SH-SY5Y (cell line): ENCODE results near the gene CAMTA1.

Experiments
- GATA2 ChIP-seq: IDR thresholded peaks from 2 replicates; pipeline ENCODE4 v1.6.1; 2011; ENCODE audit warnings: mild to moderate bottlenecking, low read depth, low read length
- GATA3 ChIP-seq: IDR thresholded peaks from 2 replicates; pipeline ENCODE4 v1.6.1; 2011; ENCODE audit warnings: low read depth, mild to moderate bottlenecking, low read length, moderate library complexity

Gene CAMTA1

DNA sequence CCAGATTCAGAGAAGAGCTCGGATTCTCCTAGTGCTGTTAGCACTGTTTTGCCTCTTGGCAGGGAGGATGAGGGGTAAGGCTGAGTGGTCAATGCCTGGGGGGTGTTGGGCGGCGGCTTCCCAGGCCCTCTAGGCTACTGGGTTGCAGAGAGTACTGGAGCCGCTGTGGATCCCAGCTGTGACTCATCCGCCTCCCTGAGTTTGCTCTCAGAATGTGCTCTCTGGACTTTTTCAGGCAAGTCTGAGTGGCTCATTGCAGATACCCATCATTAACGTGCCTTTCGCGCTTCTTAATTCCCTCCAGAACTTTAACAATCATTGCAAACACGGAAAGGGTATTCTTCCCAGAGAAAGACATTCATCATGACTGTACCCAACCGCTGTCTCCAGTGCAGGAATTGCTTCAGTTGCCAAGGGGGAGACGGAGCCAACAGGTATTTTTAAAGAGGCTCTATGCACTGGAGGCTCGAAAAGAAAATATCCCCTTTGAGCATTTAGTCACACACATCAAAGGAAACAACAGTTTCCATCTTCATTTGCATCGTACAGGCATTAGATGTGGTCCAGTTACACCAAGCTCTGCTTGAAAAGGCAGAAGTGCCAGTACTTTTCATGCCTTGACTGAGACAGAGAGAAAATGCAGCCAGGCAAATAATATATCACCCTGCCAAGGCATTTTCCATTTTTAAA is 14.4 kb upstream of the CAMTA1 start:
- no peak for TF ChIP-seq GATA3
- TF ChIP-seq GATA2 = no peak

DNA sequence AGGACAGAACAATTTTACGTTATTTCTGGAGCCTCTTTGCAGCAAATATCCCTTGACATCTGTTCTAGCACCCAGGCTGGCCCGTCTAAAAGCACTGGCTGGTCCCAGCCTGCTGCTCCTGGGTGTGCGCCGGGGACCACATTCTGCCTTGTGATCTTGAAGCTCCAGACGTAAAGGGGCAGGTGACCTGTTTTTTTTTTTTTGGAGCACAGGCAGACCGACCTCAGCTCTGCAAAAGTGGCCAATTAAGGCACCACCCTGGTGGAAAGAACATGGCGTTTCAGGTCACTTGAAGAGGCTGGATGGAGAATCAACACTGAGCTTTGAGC is 13.8 kb upstream of the CAMTA1 start:
- TF ChIP-seq GATA2 (no peak), GATA3 (no peak)

DNA sequence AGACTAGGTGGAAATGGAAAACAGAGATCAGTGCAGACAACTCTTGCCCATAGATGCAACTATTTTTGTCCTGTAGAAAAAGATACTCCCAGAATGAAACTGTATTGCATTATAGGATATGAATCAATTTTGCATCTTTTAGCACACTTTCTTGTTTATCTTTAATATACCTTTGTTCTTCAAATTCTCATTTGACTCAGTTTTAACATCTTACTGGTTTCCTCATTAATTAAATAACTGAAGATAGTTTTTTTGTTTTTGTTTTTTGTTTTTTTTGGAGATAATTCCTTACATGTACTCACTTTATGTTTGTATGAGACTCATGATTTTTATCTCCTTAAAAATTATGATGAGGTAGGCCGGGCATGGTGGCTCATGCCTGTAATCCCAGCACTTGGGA is 10.9 kb upstream of the CAMTA1 start:
- no peak for TF ChIP-seq GATA2
- no peak for TF ChIP-seq GATA3

DNA sequence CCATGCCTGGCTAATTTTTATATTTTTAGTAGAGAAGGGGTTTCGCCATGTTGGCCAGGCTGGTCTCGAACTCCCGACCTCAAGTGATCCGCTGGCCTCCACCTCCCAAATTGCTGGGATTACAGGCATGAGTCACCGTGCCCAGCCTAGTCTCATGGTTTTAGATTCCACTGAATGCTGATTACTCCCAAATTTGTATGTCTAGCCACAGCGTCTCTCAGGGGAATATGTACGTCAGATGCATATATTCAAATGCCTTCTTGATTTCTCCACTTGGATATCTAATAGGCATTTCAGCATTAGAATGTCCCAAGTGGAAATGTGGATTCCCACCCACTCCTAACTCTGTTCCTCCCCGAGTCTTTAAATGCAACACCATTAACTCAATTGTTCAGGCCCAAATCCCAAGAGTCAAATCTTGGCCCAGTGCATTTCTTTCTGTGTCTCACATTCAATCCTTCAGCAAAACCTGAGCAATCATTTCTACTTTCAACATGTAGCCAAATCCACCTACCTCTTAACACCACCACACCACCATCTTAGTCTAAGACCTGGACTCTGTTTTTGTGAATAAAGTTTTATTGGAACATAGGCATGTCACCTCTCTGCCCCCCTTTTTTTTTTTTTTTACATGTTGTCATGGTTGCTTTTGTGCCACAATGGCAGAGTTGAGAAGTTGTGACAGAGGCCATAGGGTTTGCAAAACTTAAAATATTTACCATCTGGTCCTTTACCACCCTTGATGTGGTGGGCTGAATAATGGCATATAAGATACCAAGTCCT is 9.8 kb upstream of the CAMTA1 start:
- no peak for TF ChIP-seq GATA3
- TF ChIP-seq GATA2 = no peak

DNA sequence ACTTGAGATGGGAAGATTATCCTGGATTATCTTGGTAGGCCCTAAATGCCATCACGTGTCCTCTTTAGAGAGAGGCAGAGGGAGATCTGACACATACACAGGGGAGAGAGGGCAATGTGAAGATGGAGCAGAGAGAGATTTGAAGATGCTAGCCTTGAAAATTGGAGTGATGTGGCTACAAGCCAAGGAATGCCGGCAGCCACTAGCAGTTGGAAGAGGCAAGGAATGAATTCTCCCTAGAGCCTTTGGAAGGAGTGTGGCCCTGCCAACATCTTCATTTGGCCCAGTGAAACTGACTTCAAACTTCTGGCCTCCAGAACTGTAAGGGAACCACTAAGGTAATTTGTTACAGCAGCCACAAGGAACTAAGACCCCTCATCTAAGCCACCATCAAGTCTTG is 8.9 kb upstream of the CAMTA1 start:
- TF ChIP-seq GATA2 (no peak), GATA3 (no peak)

DNA sequence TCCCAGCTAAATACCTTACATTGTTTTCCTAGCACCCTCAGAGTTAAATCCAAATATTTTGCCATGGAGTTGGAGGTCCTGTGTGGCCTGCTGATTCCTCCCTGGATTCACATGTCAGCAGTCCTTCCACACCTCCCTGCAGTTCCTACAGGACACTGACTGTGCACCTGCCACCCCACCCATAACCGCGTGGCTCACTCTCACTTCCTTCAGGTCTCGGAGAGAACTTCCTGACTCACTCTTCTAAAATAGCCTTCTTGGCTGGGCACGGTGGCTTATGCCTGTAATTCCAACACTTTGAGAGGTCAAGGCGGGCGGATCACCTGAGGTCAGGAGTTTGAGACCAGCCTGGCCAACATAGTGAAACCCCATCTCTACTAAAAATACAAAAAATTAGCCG is 8.4 kb upstream of the CAMTA1 start:
- TF ChIP-seq GATA3 (no peak), GATA2 (no peak)

DNA sequence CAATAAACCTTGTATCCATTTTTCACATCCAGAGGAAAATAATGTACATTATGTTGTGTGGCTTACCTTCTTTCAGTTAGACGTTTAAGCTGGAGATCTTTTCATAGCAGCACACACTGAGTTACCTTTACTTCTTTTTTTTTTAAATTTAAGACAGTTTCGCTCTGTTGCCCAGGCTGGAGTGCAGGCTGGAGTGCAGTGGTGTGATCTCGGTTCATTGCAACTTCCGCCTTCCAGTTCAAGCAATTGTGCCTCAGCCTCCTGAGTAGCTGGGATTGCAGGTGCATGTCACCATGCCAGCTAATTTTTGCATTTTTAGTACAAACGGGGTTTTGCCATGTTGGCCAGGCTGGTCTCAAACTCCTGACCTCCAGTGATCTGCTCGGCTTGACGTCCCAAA is 7.4 kb upstream of the CAMTA1 start:
- TF ChIP-seq GATA2 (no peak), GATA3 (no peak)

DNA sequence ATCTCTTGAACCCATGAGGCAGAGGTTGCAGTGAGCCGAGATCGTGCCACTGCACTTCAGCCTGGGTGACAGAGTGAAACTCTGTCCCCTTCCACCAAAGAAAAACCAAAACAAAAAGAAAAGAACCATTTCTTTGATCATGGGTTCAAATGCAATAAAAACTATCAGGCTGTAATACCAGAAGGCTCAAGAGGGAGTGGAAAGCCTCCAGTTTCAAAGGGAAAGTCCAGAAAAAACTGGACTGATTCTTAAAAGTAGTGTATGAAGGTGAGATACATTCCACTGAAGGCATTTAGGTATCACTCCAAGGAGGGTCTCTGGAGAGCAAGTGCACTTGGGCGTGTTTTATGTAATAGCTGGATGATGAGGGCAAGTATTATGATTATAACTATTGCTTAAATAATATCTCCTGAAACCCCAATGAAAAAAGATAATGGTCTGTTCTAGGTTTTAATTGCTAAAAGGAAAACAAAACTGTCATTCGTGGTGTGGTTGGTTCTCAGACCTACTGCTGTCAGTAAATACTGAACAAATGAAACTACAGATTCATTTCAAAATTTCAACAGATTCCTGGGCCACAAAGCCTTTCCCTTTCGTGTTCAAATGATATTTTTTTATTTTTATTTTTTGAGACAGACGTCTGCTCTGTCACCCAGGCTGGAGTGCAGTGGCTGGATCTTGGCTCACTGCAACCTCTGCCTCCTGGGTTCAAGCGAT is 6.0 kb upstream of the CAMTA1 start:
- TF ChIP-seq GATA3 (no peak), GATA2 (no peak)

DNA sequence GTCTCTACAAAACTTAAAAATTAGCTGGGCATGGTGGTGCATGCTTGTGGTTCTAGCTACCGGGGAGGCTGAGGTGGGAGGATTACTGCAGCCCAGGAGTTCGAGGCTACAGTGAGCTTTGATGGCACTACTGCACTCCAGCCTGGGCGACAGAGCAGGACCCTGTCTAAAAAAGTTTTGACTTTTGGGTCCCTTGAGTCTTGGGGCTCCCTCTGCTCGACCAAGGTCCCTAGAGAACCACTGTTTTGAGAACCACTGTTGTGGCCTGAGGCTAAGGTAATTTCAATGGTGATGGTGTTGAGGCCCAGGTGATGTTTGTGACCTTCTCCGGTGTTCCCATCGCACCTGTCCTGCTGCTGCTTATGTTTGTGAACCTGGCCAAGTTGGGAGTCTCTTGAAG is 3.1 kb upstream of the CAMTA1 start:
- TF ChIP-seq GATA3 (no peak), GATA2 (no peak)

DNA sequence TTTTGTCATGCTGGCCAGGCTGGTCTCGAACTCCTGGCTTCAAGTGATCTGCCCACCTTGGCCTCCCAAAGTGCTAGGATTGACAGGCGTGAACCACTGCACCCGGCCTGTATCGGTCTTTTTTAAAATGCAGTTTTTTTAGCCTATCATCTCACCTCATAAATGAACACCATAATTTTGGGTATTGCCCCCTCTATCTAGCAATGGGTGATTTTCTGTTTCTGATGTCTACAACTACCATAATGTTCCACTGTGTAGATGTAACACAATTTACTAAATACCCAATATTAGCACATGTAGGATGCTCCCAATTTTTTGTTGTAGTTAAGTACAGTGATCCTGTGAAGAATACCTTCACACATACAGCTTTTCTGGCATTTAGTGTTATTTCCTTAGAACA is 2.0 kb upstream of the CAMTA1 start:
- no peak for TF ChIP-seq GATA2
- no peak for TF ChIP-seq GATA3

DNA sequence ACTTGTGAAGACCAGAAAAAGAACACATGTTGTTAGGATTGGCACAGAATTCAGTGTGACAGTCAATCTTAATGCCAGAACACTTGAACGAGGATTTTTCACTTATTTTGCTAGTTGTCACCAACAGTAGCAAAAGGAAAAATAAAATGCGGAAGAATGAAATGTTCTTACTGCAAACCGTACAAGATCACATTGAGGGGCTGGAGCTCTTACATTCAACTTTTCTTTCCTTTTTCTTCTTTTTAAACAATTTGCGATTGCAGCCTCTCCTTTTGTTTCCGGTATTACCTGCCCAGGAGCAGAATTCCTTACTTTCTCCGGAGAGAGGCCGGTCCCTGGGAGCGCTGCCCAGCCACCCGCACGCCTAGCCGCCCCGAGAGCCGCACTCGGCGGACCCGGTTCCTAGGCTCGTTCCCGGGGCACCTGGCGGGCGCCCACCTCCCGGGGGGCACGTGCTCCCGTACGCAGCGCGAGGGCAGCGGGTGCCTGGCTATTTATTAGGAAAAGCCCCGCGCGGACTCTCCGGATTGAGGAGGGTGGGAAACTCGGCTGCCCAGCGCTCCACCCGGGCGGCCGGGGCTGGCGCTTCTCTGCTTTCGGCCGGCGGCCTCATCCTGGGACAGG is 1.2 kb upstream of the CAMTA1 start:
- TF ChIP-seq GATA2 (no peak), GATA3 (no peak)

DNA sequence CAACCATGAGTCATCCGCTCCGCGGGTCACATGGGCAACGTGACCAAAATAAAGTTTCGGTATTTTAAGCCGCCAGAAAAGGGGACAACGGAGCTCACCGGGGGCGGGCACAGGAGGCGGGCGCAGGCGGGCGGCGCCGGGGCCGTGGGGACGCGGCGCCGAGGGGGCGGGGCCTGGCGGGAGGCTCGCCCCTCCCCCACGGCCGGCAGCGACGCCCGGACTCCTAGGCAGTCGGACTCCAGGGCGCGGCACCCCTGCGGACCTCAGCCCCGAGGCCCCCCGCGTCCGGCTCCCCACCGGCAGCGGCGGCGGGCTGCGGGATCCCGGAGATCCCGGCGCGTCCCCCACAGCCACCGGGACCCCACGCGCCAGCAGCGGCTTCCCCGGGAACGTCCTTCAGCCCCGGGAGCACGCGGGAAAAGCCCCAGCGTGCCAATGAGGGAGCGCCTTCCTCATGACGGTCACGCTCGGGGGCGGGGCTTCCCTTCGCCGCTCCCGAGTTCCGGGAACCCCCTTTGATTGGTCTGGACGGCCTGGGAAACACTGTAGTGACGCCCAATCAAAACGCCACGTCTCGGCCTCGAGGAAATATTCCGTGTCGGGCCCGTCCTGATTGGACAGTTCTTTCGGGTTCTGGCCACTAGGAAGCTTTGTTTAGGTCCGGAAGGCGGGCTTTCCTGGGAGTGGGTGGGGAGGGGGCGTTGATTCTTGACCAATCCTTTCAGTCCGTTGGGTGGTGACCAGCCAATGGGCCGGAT is 515 bp upstream of the CAMTA1 start:
- TF ChIP-seq GATA2 (no peak), GATA3 (no peak)

DNA sequence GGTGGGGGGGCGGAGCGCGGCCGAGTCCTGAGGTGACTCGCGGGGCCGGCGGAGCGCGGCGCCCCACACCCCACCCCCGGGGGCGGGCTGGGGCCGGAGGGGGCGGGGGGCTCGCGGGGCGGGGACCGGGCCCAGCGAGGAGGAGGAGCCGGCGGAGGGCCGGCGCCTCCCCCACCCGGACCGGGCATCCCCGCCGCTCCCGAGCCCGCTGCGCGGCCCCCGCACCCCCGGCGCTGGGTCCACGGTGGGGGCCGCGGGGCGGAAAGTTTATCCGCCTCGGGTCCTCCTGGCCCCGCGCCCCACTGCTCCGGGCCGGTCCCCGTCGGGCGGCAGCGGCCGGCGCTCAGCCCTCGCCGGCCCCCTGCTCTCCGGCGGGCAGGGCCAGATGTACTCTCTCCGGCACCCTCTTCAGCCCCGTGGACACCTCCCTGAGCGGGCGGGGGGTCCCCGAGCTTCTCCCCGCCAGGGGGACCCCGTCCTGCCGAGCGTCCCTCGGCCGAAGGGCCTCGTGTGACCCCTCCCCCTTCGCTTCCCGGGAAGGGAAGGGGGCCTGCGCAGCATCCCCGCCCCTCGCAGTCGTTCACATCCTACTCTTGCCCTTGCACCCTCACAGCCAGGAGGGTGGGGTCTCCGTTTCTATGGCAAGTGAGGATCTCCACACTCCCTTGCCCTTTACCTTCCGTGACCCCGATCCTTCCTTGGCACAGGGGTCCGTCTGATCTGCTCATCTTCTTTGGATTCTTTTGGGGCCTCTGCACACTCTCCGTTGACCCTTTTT is 663 bp downstream of the CAMTA1 start:
- TF ChIP-seq GATA3 = no peak

DNA sequence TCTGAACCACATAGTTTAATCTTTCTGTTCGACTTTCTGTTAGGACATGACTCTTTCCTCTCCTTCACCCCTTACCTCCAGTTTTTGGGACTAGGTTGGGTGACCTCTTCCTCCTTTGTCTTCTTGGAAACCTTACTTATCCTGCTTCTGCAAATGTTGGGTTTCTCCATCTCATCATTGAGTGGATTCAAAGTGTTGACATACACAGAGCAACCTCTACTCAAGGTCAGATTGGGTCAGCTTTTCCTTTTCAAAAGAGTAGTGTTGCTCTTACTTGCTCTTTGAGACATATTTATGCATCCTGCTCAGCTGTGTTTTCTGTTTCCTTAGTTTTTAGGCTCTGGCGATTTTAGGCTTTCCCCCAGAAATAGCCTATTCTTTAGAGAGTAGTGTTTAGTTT is 3.7 kb downstream of the CAMTA1 start:
- TF ChIP-seq GATA3 = no peak
- no peak for TF ChIP-seq GATA2
